Measurements from ENCODE around the gene HDAC4. TPM values are rescaled to one million over a fixed set of nuclear protein-coding genes. Genes with fewer than 3 reads are reported as not detected.

HDAC4 gene
- total RNA-seq, 4 donors from 2014 or later = 30.2 to 103 (median 51.7) TPM

DNA sequence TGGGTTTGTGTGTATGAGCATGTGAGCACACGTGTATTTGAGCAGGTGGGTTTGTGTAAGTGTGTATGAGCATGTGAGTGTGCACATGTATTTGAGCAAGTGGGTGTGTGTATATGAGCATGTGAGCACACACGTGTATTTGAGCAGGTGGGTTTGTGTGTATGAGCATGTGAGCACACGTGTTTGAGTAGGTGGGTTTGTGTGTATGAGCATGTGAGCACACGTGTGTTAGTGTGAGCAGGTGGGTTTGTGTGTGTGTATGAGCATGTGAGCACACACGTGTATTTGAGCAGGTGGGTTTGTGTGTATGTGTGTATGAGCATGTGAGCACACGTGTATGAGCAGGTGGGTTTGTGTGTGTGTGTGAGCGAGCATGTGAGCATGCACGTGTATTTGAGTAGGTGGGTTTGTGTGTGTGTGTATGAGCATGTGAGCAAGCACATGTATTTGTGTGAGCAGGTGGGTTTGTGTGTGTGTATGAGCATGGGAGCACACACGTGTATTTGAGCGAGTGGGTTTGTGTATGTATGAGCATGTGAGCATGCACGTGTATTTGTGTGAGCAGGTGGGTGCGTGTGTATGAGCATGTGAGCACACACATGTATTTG is 383.2 kb downstream of the HDAC4 start:
- no peak for DNase-seq (ENCODE audit: low spot score)

DNA sequence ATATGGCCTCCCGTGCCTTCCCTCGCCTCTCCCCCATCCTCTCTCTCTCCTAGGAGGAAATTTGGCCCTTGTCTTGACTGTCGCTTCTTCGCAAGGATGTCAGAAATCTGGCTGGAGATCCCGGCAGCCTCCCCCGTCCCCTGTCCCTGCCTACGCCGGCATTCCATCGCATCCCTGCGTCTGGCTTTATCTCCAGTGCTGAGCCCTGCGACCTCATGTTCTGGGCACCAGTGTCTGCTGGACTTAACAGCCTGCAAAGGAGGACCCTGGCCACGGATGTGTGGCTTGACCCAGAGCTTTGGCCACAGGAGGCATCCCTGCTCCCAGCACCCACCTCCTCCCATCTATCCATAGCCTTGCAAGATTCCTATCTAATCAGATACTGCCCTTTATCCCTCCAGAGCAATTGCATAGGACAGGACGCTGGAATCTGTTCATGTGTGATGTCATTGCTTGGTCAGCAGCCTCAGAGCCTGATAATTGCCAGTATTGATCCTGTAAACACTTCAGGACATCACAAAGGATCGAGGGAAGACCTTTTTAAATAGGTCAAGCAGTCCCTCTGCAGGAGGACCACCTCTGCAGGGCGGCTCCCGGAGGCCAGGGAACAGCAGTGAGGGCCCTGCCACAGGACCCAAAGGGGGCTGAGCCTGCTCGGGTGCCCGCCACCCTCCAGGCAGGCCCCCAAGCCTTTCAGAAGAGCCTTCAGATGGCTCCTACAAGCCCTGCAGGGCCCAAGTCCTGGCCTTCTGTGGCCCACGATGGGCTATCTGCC is 384.7 kb downstream of the HDAC4 start:
- no peak for DNase-seq (ENCODE audit: low spot score)
- TF ChIP-seq, protein P1, sequence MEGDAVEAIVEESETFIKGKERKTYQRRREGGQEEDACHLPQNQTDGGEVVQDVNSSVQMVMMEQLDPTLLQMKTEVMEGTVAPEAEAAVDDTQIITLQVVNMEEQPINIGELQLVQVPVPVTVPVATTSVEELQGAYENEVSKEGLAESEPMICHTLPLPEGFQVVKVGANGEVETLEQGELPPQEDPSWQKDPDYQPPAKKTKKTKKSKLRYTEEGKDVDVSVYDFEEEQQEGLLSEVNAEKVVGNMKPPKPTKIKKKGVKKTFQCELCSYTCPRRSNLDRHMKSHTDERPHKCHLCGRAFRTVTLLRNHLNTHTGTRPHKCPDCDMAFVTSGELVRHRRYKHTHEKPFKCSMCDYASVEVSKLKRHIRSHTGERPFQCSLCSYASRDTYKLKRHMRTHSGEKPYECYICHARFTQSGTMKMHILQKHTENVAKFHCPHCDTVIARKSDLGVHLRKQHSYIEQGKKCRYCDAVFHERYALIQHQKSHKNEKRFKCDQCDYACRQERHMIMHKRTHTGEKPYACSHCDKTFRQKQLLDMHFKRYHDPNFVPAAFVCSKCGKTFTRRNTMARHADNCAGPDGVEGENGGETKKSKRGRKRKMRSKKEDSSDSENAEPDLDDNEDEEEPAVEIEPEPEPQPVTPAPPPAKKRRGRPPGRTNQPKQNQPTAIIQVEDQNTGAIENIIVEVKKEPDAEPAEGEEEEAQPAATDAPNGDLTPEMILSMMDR (IDR thresholded peaks at IDR 0.05) = no peak
- ATAC-seq (ENCODE audit: low FRiP score) = no peak

More for the DNA sequence above, 383.2 kb downstream of the HDAC4 start:
- ATAC-seq (ENCODE audit: low FRiP score) = no peak
- TF ChIP-seq, protein P1 (IDR thresholded peaks at IDR 0.05) = no peak

DNA sequence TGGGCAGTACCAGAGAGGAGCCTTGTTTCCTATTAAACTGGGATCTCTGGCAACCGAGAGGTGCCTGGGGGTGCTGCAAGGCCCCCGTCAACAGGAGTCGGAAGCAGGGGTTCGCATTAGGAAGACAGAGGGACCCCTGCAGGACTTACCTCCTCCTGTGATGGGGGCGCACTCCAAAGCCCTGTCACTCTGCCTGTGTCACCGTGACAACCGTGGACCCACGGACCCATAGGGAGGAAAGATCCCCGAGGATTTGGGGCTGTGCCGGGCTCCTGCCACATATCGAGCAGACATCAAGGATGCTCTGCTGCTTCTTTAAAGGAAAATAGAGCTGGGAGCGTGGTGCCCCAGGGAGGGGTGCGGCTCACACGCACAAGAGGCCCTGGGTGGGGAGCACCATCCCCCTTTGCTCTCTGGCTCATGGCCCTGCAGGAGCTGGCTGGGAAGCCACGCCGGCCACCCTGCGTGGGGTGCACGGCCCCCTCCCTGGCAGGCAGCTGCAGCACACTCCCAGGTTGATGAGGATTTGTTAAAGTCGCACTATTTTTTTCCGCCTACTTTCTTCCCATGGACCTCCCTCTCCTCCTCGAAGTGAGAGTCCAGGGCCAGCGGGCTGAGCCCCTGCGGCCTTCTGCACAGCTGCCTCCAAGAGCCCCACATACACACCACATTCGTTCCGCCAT is 385.5 kb downstream of the HDAC4 start:
- ATAC-seq (ENCODE audit: low FRiP score) (no peak), DNase-seq (ENCODE audit: low spot score) (no peak)
- TF ChIP-seq, protein P1 (IDR thresholded peaks at IDR 0.05) = no peak

DNA sequence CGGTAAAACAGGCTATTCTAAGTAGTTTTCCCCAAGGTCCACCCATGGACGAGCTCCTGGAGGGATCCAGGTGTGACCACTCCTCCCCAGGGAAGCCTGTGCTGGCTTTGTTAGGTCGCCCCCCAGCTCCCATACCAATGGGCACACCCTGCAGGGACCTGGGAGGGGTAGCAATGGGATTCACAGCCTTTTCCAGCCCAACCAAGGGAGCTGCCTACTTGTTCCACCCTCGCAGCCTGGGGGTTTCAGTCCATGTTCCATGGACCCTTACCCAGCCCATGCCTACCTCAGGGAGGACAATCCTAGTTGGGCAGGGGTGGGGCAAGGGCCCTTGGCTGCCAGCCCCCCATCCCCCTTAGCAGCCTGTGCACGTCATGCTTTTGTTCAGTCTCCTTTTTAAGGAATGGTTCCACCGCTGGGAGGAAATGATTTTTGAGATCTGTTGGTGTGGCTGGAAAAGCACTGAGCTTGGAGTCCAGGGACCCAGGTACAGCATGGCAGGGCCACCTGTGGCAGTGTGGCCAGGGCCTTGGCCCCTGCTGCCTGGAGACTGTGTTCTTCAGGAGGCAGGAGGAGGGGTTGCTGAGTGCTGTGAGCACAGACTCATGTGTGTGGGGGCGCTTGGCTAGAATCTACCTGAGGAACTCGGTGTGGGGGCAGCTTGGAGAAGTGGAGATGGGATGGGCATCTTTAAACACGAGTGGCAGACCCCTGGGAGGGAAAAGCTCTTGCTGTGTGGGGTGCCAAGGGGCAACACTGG is 386.2 kb downstream of the HDAC4 start:
- TF ChIP-seq, protein P1 (IDR thresholded peaks at IDR 0.05) = no peak
- no peak for ATAC-seq (ENCODE audit: low FRiP score)
- DNase-seq (ENCODE audit: low spot score) = no peak

DNA sequence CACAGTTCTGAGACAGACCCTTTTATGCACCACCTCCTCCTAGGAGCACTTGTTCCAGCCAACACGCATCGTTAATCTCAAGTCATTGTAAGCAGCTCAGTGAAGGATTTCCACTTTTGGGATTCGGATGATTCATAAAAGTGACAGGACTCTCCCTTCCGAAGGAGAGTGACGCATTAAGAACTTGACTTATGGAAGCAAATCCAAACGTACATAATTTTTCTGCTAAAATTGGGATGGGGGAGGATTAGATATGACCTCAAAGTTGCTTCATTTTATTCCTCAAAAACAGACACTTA is 387.2 kb downstream of the HDAC4 start:
- ATAC-seq (ENCODE audit: low FRiP score) (no peak), DNase-seq (ENCODE audit: low spot score) (no peak)
- TF ChIP-seq, protein P1 (IDR thresholded peaks at IDR 0.05) = no peak

DNA sequence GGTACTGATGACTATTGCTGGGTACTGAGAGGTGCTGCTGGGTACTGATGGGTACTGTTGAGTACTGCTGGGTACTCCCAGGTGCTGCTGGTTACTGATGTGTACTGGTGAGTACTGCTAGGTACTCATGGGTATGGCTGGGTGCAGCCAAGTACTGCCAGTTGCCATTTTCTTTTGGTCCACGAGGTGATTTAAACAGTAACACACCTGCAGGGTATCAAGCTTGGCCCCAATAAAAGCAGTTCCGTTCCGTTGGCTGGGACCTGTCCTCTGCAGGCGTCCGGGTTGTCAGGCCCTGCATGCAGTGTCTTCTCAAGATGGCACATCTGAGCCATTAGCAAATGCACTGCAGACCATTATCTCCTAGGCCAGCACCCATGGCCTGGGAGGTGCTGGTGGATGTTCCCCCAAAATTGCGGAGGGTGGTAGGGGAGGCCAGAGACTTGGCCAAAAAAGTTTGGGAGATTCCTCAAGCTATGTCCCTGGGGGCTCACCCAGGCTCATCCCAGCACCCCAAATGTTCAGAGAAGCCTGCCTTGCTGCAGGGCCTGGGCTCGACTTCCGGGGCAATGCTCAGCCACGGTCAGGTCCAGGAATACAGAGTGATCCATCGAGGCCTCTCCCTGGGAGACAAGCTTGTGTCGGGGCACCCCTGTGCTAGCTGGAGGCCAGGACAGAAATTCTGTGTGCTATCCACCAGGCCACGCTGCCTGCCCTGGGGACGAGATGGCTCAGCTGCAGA is 387.7 kb downstream of the HDAC4 start:
- no peak for ATAC-seq (ENCODE audit: low FRiP score)
- no peak for DNase-seq (ENCODE audit: low spot score)

More for the DNA sequence above, 387.7 kb downstream of the HDAC4 start:
- TF ChIP-seq, protein P1 (IDR thresholded peaks at IDR 0.05) = no peak
